Activated CD8-positive, alpha-beta memory T cell treated with anti-CD3 and anti-CD28 coated beads, Interleukin-2, amount 50 U/mL, for 24 hours (primary cell): ENCODE data around the gene KANK4.

Experiments
- DNase-seq: peaks from one replicate; pipeline ENCODE4 v3.0.0-alpha.2; 2020; ENCODE audit errors: extremely low read depth

KANK4 gene

DNA sequence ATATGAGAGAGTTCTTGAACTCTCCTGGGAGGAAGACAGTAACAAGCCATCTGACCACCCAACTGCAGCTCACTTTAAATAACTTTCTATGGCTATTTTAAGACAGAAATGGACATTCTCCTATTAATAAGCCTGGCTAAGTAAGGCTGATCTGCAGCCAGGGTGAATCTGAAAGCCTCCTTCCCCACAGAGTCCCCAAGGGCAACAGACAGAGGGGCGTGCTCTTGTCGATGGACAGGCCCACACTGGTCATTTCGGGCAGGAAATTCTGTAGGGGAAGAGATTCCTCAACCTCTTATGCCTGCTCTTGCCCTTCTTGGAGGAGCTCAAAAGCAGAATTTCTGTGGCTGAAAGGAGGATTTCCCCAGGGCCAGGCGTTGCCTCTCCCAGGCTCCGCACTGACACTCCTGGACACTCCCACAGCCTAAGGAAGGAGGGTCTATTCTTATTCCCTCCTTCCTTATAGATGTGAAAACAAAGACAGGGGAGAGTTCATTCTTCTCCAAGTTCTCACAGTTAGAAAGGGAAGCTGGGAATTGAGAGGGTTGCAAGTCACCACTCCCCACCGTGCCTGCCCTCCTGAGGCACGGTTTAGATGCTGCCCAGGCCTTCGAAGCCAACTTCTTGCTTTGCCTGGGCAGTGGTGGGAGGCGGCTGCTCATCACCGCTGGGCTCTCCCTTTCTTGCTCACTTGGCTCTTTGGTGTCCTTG, 17.9 kb upstream of the KANK4 start:
- no peak for DNase-seq

- no peak for DNase-seq
Measured at GRCh38 chr1:62336638-62336994, 17.4 kb upstream of the KANK4 start.

DNA sequence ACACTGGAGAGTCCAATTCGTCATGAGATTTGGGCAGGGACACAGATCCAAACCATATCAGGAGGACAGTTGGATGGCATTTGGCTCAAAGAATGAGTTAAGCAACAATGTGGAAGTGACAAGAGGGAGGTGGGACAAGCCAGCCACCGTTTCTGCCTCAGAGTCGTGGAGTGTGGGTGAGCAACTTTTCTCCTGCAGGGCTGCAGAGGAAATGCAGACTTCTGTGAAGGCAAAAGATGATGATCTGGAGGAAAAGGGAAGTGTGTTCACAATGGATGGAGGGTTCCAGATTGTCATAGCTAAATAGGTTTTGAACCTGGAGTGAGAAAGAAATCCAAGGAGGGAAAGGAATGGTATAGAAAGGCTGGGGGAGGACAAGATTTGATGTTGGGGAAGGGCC, 16.4 kb upstream of the KANK4 start:
- DNase-seq = no peak

- no peak for DNase-seq
Measured at GRCh38 chr1:62334434-62334985, 15.3 kb upstream of the KANK4 start.

DNA sequence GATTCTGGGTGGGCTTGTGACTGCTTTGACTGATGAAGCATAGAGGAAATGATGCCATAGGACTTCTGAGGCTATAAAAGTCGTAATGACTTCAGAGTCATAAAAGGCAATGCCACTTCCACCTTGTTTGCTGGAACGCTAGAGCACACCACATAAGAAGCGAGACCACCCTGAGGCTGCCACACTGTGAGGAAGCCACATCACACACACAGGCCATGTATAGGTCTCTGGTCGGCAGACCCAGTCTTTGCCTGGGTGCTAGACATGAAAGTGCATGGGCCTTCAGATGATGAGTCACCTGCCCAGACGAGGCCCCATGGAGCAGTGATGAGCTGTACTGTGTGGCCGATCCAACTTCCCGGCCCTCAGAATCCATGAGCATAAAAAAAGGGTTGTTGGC, 14.2 kb upstream of the KANK4 start:
- no peak for DNase-seq

DNA sequence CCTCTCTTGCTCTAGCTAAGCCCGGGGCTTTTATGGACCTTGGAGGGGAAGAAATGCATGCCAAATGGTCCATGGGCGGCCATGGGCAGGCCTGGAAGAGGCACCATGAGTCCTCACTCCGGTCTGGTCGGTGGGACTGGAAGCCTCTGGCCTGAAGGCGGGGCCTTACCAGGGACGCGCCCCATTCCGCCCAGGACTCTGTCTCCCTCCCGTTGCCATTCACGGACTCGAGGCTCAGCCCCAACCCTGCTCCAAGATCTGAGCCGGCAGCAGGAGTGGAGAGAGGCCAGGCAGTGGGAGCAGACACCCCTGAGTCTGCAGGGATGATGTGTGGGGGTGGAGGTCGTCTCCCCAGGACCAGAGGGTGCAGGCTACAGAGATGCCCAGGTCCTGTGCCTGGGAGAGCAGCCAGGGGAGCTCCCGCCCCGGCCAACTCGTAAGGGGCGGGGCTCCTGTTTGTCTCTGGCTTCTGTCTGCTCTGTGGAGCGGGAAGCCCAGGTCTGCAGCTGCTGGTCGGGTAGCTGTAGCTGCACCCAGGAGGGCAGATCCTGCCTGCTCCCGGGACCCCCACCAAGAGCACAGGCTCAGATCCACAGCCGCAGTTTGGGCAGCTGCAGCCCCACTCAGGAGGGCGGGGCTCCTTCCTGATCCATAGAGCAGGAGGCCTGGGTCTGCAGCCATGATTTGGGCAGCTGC, 8.3 kb upstream of the KANK4 start:
- DNase-seq = no peak

GRCh38 chr1:62325681-62326080, 6.4 kb upstream of the KANK4 start:
- DNase-seq = no peak

DNA sequence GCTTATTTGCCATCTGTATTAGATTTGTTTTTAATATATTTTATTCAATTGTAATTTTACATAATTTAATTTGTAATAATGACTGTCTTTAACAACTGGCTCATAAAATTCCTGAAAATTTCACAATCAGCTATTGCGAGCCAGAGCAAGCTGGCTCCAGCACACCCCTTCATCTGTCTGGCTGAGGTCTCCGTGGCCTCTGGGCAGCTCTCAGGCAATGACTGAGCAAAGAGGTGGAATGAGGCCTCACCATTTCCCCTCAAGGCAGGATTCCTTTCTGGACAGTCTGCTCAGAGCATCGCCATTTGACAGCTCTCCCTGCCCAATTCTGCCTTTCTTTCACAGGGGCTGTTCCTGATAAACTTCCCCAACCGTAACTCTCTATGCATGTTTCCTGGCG, 5.8 kb upstream of the KANK4 start:
- no peak for DNase-seq

- DNase-seq = no peak
Measured at GRCh38 chr1:62321446-62321845, 2.2 kb upstream of the KANK4 start.

DNA sequence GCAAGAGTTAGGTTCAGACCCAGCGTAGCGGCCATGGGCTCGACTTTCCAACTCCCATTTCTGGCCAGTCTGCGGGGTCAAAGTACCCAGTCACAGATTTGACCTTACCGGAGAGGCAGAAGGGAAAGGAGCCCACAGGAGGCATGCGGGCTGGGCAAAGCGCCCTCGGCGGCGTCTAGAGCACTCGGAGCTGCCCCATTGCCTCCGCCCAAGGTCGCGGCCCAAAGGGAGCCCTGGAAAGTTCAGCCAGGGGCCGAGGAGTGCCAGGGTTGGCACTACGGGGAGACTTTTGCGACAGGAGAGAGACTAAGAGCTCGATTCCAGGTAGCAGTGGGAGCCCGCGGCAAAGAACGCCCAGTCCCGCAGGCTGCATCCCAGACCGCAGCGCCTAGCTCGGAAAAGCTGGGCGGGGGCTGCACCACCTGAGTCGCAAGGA, 896 bp downstream of the KANK4 start:
- DNase-seq = no peak

- DNase-seq = no peak
Measured at GRCh38 chr1:62317021-62317768, 2.0 kb downstream of the KANK4 start.

DNA sequence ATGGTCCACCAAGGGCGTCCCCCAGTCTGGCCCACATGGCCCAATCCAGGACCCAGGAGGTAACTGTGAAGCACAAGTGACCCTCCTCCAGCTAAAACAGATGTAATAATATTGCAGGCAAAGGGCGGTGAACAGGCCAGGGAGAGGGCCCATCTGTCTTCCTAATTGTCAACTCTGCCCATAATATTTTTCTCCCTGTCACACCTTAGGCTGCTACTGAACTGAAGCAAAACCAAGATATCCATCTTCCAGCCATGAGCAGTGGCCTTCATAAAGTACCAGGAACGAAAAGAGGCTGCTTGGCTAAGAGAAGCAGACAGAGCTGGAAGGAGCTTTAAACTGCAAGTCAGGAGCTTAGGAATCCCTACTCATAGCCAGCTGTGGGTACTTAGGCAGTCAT, 3.1 kb downstream of the KANK4 start:
- DNase-seq = no peak

DNA sequence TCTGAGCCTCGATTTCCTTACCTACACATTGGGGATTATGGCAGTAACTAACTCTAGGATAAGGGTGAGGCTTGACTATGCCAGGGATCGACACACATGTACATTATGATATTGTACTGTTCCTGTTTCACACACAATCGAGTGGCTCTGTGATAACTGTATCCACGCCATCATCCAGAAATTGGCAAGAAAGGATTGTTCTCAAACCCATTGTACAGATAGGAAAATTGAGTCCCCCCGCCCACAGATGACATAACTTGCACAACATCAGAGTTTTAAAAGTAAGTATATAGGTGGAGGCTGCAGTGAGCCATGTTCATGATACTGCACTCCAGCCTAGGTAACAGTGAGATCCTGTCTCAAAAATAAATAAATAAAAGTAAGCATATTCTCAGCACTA, 3.8 kb downstream of the KANK4 start:
- no peak for DNase-seq

- no peak for DNase-seq
Measured at GRCh38 chr1:62314454-62315350, 4.5 kb downstream of the KANK4 start.

GRCh38 chr1:62312698-62313097, 6.5 kb downstream of the KANK4 start:
- DNase-seq = no peak

DNA sequence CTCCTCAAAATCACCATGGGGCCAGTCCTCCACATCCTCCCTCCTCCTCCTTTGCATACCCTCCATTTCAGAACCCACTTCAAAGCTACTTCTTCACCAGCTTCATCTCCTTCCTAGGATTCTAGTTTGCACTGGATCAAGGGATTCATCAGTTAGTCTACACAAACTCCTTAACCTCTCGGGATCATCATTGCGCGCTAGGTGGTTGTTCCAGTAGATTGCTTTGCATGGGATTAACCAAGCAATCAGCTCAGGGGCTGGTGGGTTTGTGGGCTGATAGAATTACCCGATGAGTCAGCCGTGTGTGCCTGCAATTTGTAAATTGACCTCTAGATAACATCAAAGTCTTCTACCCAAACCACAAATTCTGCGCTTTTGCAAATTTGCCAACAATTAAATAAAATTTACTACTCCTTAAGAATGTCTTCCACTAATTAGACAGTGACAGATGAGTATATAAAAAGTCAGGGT, 7.7 kb downstream of the KANK4 start:
- no peak for DNase-seq

DNA sequence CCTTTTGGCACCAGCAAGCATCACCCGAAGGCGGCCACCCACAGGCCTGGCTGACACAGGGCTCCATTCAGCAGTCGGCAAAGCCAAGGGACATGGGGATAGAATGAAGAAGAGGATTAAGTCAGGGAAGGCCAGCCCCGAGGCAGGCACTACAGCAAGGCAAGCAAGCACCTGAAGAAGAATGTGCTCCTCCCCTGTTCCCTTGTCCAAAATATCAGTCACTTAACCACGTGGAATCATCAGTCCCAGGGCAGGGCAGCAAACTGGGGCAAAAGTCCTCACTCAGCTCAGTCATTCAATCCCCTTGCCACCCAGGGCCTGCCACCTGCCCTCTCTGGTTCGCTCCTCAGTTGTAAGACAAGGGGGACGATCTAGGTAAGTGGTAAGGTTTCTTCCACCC, 9.3 kb downstream of the KANK4 start:
- no peak for DNase-seq

DNA sequence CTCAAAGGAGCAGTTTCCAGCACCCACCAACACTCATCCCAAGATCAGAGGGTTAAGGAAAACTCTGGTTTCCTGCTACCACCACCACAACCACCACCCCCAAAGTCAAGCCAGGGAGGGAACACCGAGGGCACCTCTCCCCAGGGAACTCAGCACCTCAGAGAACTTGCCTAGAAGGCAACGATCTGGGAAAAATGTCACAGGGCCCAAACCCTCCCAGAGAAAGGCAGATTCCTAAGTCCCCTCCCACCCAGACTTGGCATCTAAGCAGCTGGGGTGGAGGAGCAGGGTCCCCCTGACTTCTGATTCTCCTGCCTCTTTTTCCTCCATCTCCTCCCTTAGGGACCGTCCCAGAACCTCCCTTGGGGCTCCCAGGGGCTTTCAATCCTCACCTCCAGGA, 10.6 kb downstream of the KANK4 start:
- no peak for DNase-seq

DNA sequence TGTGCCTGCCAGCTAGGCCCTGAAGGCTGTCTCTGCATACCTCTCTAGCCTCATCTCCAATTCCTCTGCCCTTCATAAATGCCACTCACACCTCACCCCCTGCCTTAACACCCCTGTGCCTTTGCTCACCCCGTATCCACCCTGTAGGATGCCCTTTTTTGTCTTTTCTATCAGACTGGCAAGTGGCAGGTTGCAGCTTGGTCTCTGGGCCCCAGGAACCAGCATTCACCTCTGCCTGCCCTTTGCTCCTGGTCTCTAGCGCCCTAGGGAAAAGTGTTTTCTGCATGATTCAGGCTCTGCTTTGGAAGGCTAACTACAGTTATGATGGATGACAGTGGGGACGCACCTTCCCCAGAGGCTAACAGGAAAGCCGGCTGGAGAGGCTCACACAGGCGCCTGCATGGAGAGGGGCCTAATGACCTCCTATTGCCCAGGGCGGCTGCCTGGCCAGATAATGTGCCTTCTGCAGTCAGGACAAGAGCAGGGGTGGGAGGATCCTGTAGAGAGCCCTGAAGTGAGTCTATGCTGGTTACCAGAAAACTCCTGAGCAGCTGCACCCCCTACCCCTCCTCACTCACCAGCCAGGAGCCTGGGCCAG, 11.2 kb downstream of the KANK4 start:
- no peak for DNase-seq

DNA sequence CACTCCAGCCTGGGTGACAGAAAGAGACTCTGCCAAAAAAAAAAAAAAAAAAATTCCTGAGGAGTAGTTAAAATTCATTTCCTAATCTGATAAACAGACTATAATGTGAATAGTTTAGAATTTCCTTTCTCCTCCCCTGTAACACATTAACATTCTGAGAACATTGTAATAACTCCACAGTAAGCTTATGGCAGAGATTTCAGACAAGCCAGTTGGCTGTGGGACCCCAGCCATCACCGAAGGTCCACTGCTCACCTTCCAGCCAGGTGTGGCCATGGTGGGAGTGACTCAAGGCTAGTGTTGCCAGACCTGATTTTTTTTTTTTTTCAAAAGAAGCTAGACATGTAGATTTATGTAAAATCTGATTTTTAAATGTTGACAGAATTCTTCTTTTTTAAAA, 11.8 kb downstream of the KANK4 start:
- DNase-seq = no peak

DNA sequence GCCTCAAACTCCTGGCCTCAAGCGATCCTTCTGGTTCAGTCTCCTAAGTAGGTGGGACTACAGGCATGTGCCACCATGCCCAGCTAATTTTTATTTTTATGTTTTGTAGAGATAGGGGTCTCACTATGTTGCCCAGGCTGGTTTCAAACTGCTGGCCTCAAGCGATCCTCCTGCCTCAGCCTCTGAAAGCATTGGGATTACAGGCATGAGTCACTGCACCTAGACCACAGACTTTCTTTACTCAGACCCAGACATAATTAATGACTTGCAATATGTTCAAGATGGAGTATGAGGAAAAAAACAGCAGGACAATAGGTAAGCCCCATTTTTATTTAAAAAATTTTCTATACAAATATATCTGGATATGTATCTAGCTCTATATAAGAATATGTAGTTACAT, 13.2 kb downstream of the KANK4 start:
- no peak for DNase-seq
